SK-N-MC (cell line): ENCODE data around the gene ARG1.

Experiments used
- FOXP2 ChIP-seq: optimal IDR thresholded peaks from 2 replicates; pipeline ENCODE3; 2011; ENCODE audit warnings: mild to moderate bottlenecking, moderate library complexity; ENCODE audit not compliant: insufficient read depth; ENCODE audit errors: extremely low read length, control extremely low read depth
- POLR2AphosphoS5 ChIP-seq: IDR thresholded peaks from 2 replicates; pipeline ENCODE4 v1.6.1; 2012; ENCODE audit warnings: mild to moderate bottlenecking, low read depth, low read length, borderline replicate concordance

- TF ChIP-seq FOXP2 (no peak), POLR2AphosphoS5 (no peak)
Observed at GRCh38 chr6:131552572-131552971, 20.5 kb upstream of the ARG1 start.
